WTC11 (cell line): ENCODE data around the gene FAM216A. TPM values are rescaled to one million over a fixed set of nuclear protein-coding genes. Genes with fewer than 3 reads are reported as not detected.
"Not testable (repeated sequence)": the region's sequence is repeated elsewhere in the genome, so short reads cannot be mapped to it uniquely, and the experiment has no call there.

ENCODE experiments used
- ATAC-seq: fragments of 200-7000 bp; cut with Tn5 transposase; 2 replicates; pipeline ENCODE4 v1.10.0; 2021; ENCODE audit warnings: mild to moderate bottlenecking, moderate library complexity
- CTCF ChIA-PET: fragments of 300-600 bp; sonication (Branson Sonifier 250); formaldehyde crosslinking; loops from one replicate; lab custom pipeline; 2021; ENCODE audit warnings: antibody characterized with exemption; lab: Charles Lee
- POLR2A ChIA-PET: fragments of 350-600 bp; sonication (Branson Sonifier 250); formaldehyde crosslinking; loops from one replicate; lab custom pipeline; 2021; ENCODE audit warnings: antibody characterized with exemption; lab: Charles Lee
- DNase-seq: peaks from one replicate; pipeline ENCODE4 v3.0.0; 2021; ENCODE audit warnings: low spot score
- H3K27ac Mint-ChIP-seq: 2 replicates; pipeline ENCODE4 v1.8.0; 2021; ENCODE audit warnings: mixed read lengths
- H3K27me3 Mint-ChIP-seq: 2 replicates; pipeline ENCODE4 v1.8.0; 2021; ENCODE audit warnings: low read depth, mild to moderate bottlenecking, moderate library complexity, mixed read lengths
- H3K36me3 Mint-ChIP-seq: 2 replicates; pipeline ENCODE4 v1.8.0; 2021; ENCODE audit warnings: mixed read lengths
- H3K4me1 Mint-ChIP-seq: 2 replicates; pipeline ENCODE4 v1.8.0; 2022; ENCODE audit warnings: mixed read lengths
- H3K4me3 Mint-ChIP-seq: 2 replicates; pipeline ENCODE4 v1.8.0; 2021; ENCODE audit warnings: mild to moderate bottlenecking, moderate library complexity, mixed read lengths
- H3K9me3 Mint-ChIP-seq: 2 replicates; pipeline ENCODE4 v1.8.0; 2021; ENCODE audit warnings: mixed read lengths
- ATF1 ChIP-seq: sonication (generic); formaldehyde crosslinking; IDR thresholded peaks from 2 replicates; pipeline ENCODE4 v1.8.1; 2023; ENCODE audit warnings: mild to moderate bottlenecking, moderate library complexity, missing genetic modification reagents
- ATF3 ChIP-seq: sonication (generic); formaldehyde crosslinking; conservative IDR thresholded peaks from 2 replicates; pipeline ENCODE4 v1.8.1; 2022; ENCODE audit warnings: mild to moderate bottlenecking, missing genetic modification reagents
- ETV6 ChIP-seq: sonication (generic); formaldehyde crosslinking; IDR thresholded peaks from 2 replicates; pipeline ENCODE4 v1.8.1; 2022; ENCODE audit warnings: mild to moderate bottlenecking, missing genetic modification reagents
- FOXP4 ChIP-seq: sonication (generic); formaldehyde crosslinking; IDR thresholded peaks from 2 replicates; pipeline ENCODE4 v1.8.0; 2022; ENCODE audit warnings: mild to moderate bottlenecking, missing genetic modification reagents
- IRF1 ChIP-seq: sonication (generic); formaldehyde crosslinking; IDR thresholded peaks from 2 replicates; pipeline ENCODE4 v1.8.0; 2023; ENCODE audit warnings: missing genetic modification reagents
- NR2C2 ChIP-seq: sonication (generic); formaldehyde crosslinking; IDR thresholded peaks from 2 replicates; pipeline ENCODE4 v1.8.0; 2022; ENCODE audit warnings: mild to moderate bottlenecking, missing genetic modification reagents
- PREB ChIP-seq: sonication (generic); formaldehyde crosslinking; IDR thresholded peaks from 2 replicates; pipeline ENCODE4 v1.8.1; 2022; ENCODE audit warnings: mild to moderate bottlenecking, missing genetic modification reagents, moderate library complexity, borderline replicate concordance
- SMAD3 ChIP-seq: sonication (generic); formaldehyde crosslinking; IDR thresholded peaks from 2 replicates; pipeline ENCODE4 v1.8.0; 2022; ENCODE audit warnings: missing genetic modification reagents, mild to moderate bottlenecking, borderline replicate concordance
- USF1 ChIP-seq: sonication (generic); formaldehyde crosslinking; IDR thresholded peaks from 2 replicates; pipeline ENCODE4 v1.8.0; 2022; ENCODE audit warnings: mild to moderate bottlenecking, missing genetic modification reagents
- ZNF671 ChIP-seq: fragments of 250-450 bp; sonication (Bioruptor Pico); IDR thresholded peaks from 2 replicates; pipeline ENCODE4 v1.8.0; 2021; ENCODE audit warnings: mild to moderate bottlenecking
- total RNA-seq: library from RNA; stranded (reverse); gene quantifications from 3 replicates; pipeline ENCODE4 v1.2.3, GENCODE V29; 2021
- TF ChIP-seq, protein P1 (sequence below): fragments of 250-450 bp; sonication (Bioruptor Pico); IDR thresholded peaks from 2 replicates; pipeline ENCODE4 v1.9.0; 2021; ENCODE audit warnings: mild to moderate bottlenecking
- TF ChIP-seq, protein P2 (sequence below): sonication (generic); formaldehyde crosslinking; IDR thresholded peaks from 2 replicates; pipeline ENCODE4 v1.8.1; 2023; ENCODE audit warnings: mild to moderate bottlenecking, moderate library complexity, missing genetic modification reagents
- TF ChIP-seq, protein P3 (sequence below): sonication (generic); formaldehyde crosslinking; conservative IDR thresholded peaks from 2 replicates; pipeline ENCODE4 v1.8.1; 2023; ENCODE audit warnings: mild to moderate bottlenecking, low read depth, missing genetic modification reagents, moderate library complexity

FAM216A gene
- total RNA-seq, 1 experiment from 2014 or later = 16.9 TPM

GRCh38 chr12:110451263-110451662 lies 17.4 kb upstream of the FAM216A start:
- POLR2A ChIA-PET = no interaction called here

DNA sequence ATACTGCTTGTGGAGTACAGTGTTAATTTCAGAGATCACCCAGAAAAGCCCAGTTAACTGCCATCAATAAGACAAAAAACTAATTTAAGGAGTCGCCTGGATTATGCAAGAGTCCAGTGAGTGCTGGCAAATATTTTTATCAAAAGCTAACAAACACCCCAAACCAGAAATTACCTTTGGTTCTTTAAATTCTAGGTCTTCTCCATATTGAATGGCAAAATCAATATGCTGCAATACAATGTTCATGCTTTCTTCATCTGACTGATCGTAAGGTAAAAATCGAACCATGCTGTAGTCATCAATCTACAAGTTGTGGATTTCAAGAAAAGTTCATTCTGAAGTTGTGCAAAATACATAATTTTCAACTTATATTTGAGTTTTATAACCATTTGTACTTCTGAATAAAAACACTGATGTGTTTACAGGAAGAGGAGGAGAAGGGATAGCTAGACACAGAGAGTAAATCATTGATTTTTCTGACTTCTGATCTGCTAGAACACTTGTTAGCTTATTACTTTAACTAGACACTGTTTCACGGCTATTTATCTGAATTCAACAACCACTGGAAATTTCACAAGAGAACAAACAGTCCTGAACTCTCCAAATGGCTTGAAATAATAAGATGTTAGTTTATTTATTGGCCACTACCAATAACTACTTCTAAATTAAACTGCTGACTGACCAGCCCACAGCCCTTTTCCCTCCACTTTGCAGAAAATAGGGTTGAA lies 14.9 kb upstream of the FAM216A start:
- DNase-seq (no peak), ATAC-seq (no peak)
- peaks cover 26% of the 10 kb centered on the region for H3K36me3 Mint-ChIP-seq
- ChIA-PET POLR2A (no interaction called here), CTCF (no interaction called here)
- H3K9me3 Mint-ChIP-seq = no peaks in the 10 kb centered on the region
- no peak overlapping the region for H3K4me3 Mint-ChIP-seq
- H3K27ac Mint-ChIP-seq = no peak overlapping the region
- TF ChIP-seq, protein P1, sequence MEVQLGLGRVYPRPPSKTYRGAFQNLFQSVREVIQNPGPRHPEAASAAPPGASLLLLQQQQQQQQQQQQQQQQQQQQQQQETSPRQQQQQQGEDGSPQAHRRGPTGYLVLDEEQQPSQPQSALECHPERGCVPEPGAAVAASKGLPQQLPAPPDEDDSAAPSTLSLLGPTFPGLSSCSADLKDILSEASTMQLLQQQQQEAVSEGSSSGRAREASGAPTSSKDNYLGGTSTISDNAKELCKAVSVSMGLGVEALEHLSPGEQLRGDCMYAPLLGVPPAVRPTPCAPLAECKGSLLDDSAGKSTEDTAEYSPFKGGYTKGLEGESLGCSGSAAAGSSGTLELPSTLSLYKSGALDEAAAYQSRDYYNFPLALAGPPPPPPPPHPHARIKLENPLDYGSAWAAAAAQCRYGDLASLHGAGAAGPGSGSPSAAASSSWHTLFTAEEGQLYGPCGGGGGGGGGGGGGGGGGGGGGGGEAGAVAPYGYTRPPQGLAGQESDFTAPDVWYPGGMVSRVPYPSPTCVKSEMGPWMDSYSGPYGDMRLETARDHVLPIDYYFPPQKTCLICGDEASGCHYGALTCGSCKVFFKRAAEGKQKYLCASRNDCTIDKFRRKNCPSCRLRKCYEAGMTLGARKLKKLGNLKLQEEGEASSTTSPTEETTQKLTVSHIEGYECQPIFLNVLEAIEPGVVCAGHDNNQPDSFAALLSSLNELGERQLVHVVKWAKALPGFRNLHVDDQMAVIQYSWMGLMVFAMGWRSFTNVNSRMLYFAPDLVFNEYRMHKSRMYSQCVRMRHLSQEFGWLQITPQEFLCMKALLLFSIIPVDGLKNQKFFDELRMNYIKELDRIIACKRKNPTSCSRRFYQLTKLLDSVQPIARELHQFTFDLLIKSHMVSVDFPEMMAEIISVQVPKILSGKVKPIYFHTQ (CRISPR knock-in tag) = no peak
- TF ChIP-seq IRF1 = no peak
- TF ChIP-seq ATF3 (CRISPR knock-in tag) = no peak
- no peak for TF ChIP-seq USF1 (CRISPR knock-in tag)
- no peak for TF ChIP-seq ATF1
- no peak for TF ChIP-seq NR2C2 (CRISPR knock-in tag)
- TF ChIP-seq ZNF671 (CRISPR knock-in tag) = no peak
- TF ChIP-seq, protein P2, sequence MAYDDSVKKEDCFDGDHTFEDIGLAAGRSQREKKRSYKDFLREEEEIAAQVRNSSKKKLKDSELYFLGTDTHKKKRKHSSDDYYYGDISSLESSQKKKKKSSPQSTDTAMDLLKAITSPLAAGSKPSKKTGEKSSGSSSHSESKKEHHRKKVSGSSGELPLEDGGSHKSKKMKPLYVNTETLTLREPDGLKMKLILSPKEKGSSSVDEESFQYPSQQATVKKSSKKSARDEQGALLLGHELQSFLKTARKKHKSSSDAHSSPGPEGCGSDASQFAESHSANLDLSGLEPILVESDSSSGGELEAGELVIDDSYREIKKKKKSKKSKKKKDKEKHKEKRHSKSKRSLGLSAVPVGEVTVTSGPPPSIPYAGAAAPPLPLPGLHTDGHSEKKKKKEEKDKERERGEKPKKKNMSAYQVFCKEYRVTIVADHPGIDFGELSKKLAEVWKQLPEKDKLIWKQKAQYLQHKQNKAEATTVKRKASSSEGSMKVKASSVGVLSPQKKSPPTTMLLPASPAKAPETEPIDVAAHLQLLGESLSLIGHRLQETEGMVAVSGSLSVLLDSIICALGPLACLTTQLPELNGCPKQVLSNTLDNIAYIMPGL (CRISPR knock-in tag) = no peak
- H3K4me1 Mint-ChIP-seq = peaks cover 7% of the 10 kb centered on the region; the same call in 1 of the 2 replicates
- H3K27me3 Mint-ChIP-seq = no peaks in the 10 kb centered on the region; the same call in 1 of the 2 replicates

More at GRCh38 chr12:110451263-110451662, 17.4 kb upstream of the FAM216A start:
- CTCF ChIA-PET = interaction anchor here (1.4 to 4.2 kb wide), 4 partner anchors 20 to 150 kb away, joined by 4 to 61 read pairs (median 30); no protein-coding TSS in a partner anchor
- Mint-ChIP-seq H3K9me3 (no peaks in the 10 kb centered on the region), H3K4me1 (peaks cover 7% of the 10 kb centered on the region; the same call in 1 of the 2 replicates), H3K27me3 (no peaks in the 10 kb centered on the region; the same call in 1 of the 2 replicates), H3K27ac (no peak overlapping the region), H3K36me3 (peaks cover 28% of the 10 kb centered on the region), H3K4me3 (no peak overlapping the region)
- TF ChIP-seq SMAD3 (CRISPR knock-in tag) = no peak
- no peak for ATAC-seq
- no peak for DNase-seq

DNA sequence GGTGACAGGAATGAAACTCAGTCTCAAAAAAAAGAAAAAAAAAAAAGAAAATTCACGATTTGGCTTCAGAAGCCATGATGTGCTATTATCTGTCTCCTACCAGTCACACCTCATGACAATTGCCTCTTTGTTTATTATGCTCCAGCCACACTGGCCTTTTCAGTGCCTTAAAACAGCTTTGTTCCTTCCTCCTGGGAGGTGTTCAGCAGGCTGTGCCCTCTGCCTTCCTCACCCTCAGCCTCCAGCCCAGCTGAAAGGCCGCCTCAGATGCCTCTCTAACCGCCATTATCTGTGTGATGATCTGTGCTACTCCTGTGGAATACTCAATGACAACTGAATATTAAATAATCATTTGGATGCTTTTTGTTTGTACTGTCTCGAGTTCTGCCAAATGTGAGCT lies 9.9 kb upstream of the FAM216A start:
- ChIA-PET CTCF (interaction anchor here (1.2 kb wide), 2 partner anchors 11 to 27 kb away, joined by 3 to 4 read pairs; no protein-coding TSS in a partner anchor), POLR2A (no interaction called here)
- Mint-ChIP-seq H3K4me1 (no peaks in the 10 kb centered on the region), H3K9me3 (no peaks in the 10 kb centered on the region), H3K27ac (no peak overlapping the region), H3K27me3 (no peaks in the 10 kb centered on the region), H3K36me3 (peaks cover 39% of the 10 kb centered on the region), H3K4me3 (no peak overlapping the region)
- no peak for ATAC-seq
- DNase-seq = no peak
- TF ChIP-seq PREB (CRISPR knock-in tag) = no peak
- TF ChIP-seq, protein P3, sequence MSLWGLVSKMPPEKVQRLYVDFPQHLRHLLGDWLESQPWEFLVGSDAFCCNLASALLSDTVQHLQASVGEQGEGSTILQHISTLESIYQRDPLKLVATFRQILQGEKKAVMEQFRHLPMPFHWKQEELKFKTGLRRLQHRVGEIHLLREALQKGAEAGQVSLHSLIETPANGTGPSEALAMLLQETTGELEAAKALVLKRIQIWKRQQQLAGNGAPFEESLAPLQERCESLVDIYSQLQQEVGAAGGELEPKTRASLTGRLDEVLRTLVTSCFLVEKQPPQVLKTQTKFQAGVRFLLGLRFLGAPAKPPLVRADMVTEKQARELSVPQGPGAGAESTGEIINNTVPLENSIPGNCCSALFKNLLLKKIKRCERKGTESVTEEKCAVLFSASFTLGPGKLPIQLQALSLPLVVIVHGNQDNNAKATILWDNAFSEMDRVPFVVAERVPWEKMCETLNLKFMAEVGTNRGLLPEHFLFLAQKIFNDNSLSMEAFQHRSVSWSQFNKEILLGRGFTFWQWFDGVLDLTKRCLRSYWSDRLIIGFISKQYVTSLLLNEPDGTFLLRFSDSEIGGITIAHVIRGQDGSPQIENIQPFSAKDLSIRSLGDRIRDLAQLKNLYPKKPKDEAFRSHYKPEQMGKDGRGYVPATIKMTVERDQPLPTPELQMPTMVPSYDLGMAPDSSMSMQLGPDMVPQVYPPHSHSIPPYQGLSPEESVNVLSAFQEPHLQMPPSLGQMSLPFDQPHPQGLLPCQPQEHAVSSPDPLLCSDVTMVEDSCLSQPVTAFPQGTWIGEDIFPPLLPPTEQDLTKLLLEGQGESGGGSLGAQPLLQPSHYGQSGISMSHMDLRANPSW (CRISPR knock-in tag) = no peak
- TF ChIP-seq FOXP4 (CRISPR knock-in tag) = no peak
- TF ChIP-seq ETV6 (CRISPR knock-in tag) = no peak

DNA sequence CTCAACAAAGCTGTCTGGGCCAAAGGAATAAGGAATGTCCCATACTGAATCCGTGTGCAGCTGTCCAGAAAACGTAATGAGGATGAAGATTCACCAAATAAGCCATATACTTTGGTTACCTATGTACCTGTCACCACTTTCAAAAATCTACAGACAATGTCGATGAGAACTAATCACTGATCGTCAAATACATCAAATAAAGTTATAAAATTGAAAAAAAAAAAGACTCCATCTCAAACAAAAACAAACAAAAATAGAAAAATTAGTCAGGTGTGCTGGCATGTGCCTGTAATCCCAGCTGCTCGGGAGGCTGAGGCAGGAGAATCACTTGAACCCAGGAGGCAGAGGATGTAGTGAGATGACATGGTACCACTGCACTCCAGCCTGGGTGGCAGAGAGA lies 7.5 kb upstream of the FAM216A start:
- H3K27me3 Mint-ChIP-seq, H3K9me3 Mint-ChIP-seq, CTCF ChIA-PET, ATAC-seq, DNase-seq, H3K4me3 Mint-ChIP-seq, H3K4me1 Mint-ChIP-seq, H3K27ac Mint-ChIP-seq: not testable (repeated sequence)
- H3K36me3 Mint-ChIP-seq = peaks cover 43% of the 10 kb centered on the region
- POLR2A ChIA-PET = interaction anchor here (0.7 kb wide), 1 partner anchor 335 kb away, joined by 3 read pairs; no protein-coding TSS in a partner anchor
